ENCODE results near the gene OMG.
"Not testable (repeated sequence)": the region's sequence is repeated elsewhere in the genome, so short reads cannot be mapped to it uniquely, and the experiment has no call there.

The OMG gene

DNA sequence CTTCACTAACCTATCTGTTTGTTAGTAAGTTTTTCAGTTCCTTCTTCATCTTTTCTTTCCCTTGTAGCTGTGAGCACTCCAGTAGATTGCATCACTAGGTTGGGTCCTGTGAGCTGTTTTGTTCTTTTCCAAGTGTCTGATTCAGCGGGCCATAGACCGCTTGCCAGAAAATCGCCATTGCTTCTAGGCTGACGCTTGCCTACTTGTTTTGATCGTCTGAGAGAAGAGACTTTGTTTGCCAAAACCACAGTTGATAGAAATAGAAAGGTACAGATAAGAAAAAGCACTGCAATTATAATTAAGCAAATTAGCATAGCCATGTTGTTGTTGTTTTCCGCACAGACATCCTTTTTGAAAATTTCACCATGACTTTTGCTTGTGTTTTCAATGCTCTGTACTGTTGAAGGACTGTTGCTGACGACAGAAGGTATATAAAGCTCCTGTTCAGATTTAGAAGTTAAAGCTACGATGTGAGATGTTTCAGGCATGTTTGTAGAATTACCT is 21.3 kb upstream of the OMG start:
- Mint-ChIP-seq H3K36me3 (ENCODE audit: low read depth) (peaks cover 4% of the 10 kb centered on the region), H3K4me3 (no peak overlapping the region), H3K4me1 (peaks cover 4% of the 10 kb centered on the region), H3K27me3 (ENCODE audit: low read depth) (no peaks in the 10 kb centered on the region), H3K27ac (peak overlapping the region in 1 of 3 experiments; percentile 9), H3K9me3 (no peaks in the 10 kb centered on the region)
- TF ChIP-seq, protein P1, sequence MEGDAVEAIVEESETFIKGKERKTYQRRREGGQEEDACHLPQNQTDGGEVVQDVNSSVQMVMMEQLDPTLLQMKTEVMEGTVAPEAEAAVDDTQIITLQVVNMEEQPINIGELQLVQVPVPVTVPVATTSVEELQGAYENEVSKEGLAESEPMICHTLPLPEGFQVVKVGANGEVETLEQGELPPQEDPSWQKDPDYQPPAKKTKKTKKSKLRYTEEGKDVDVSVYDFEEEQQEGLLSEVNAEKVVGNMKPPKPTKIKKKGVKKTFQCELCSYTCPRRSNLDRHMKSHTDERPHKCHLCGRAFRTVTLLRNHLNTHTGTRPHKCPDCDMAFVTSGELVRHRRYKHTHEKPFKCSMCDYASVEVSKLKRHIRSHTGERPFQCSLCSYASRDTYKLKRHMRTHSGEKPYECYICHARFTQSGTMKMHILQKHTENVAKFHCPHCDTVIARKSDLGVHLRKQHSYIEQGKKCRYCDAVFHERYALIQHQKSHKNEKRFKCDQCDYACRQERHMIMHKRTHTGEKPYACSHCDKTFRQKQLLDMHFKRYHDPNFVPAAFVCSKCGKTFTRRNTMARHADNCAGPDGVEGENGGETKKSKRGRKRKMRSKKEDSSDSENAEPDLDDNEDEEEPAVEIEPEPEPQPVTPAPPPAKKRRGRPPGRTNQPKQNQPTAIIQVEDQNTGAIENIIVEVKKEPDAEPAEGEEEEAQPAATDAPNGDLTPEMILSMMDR (IDR thresholded peaks at IDR 0.05; ENCODE audit: unreplicated experiment in 3 of 3), result no peak

DNA sequence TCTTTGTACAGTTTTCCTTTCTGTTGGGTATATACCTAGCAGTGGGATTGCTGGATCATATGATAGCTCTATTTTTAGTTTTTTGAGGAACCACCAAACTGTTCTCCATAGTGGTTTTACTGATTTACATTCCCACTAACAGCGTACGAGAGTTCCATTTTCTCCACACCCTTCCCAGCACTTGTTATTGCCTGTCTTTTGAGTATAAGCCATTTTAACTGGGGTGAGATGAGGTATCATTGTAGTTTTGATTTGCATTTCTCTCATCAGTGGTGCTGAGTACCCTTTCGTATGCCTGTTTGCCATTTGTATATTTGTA is 17.7 kb upstream of the OMG start:
- H3K4me1 Mint-ChIP-seq, result peaks cover 4% of the 10 kb centered on the region
- no peak overlapping the region for H3K27ac Mint-ChIP-seq
- no peaks in the 10 kb centered on the region for H3K27me3 Mint-ChIP-seq (ENCODE audit: low read depth)
- no peaks in the 10 kb centered on the region for H3K9me3 Mint-ChIP-seq
- no peak overlapping the region for H3K4me3 Mint-ChIP-seq
- peaks cover 12% of the 10 kb centered on the region for H3K36me3 Mint-ChIP-seq (ENCODE audit: low read depth)
- TF ChIP-seq, protein P1 (IDR thresholded peaks at IDR 0.05; ENCODE audit: unreplicated experiment in 3 of 3), result no peak

DNA sequence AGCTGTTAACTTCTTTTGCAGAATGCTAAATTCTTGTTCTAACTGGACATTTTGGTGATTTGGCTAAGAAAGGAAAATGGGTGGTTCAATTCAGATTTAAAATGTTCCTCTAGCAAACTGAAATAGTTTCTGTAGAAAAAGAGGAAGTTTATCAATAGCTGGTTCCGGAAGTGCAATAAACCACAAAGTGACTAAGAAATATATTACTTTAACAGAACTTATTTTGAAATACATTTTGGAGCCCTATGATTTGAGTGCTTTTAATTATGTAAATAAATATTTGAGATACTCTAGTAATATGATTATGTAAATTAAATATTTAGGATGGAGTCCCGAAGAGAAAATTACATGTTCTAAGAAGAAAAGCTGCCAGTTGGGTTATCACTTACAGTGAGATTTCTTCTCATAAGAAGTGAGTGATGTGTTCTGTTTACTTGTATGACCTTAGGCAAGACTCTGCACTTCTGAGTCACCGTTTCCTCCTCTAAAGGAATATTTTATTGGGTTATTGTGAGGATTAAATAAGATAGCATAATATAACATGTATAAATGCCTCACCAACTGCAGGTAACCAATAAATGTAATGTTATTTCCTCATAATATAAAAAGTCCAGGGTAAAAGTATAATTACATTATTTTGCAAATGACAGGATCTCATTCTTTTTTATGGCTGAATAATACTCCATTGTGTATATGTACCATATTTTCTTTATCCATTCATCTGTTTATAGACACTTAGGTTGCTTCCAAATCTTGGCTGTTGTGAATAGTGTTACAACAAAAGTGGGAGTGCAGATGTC is 17.1 kb upstream of the OMG start, which contains the start of gene EVI2B:
Gene EVI2B, minus strand, starts transcription at position 73 of the 800 bp plus-strand sequence. CDS start 8,445 bp downstream, outside the sequence.
- peaks cover 12% of the 10 kb centered on the region for H3K36me3 Mint-ChIP-seq (ENCODE audit: low read depth)
- no peaks in the 10 kb centered on the region for H3K27me3 Mint-ChIP-seq (ENCODE audit: low read depth)
- no peak within 1 kb of the TSS for H3K27ac Mint-ChIP-seq
- peaks cover 4% of the 10 kb centered on the region for H3K4me1 Mint-ChIP-seq
- H3K4me3 Mint-ChIP-seq, result no peak within 1 kb of the TSS
- no peaks in the 10 kb centered on the region for H3K9me3 Mint-ChIP-seq
- TF ChIP-seq, protein P1 (IDR thresholded peaks at IDR 0.05; ENCODE audit: unreplicated experiment in 3 of 3), result no peak

DNA sequence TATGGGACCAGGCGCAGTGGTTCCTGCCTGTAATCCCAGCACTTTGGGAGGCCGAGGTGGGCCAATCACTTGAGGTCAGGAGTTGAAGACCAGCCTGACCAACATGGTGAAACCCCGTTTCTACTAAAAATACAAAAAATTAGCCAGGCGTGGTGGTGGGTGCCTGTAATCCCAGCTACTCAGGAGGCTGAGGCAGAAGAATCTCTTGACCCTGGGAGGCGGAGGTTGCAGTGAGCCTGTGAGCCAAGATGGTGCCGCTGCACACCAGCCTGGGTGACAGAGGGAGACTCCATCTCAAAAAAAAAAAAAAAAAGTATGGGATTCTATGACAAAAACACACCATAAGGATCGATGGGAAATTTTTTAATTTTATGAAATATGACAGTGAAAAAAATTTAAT is 15.2 kb upstream of the OMG start:
- peaks cover 16% of the 10 kb centered on the region for H3K36me3 Mint-ChIP-seq (ENCODE audit: low read depth)
- H3K27ac Mint-ChIP-seq; H3K27me3 Mint-ChIP-seq (ENCODE audit: low read depth); H3K4me1 Mint-ChIP-seq; H3K4me3 Mint-ChIP-seq; H3K9me3 Mint-ChIP-seq: not testable (repeated sequence)

DNA sequence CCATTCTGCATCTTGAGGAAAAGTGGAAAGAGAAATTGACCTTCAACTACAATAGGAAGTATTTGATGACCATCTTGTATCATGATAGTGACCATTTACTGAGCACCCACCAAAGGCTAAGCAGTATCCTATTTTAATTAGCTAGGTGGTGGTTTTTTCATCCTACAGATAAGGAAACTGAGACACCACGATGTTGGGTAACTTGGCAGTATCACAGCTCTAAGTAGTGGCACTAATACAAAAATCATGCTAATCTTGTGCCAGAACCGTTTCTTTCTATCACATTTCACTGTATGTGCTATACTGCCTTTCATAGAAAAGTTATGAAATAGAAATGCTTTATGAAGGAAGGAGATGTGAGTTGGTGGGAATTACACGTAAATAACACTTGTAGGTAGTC is 14.5 kb upstream of the OMG start:
- Mint-ChIP-seq H3K27me3 (ENCODE audit: low read depth) (no peaks in the 10 kb centered on the region), H3K4me1 (no peaks in the 10 kb centered on the region), H3K9me3 (no peaks in the 10 kb centered on the region), H3K27ac (no peak overlapping the region), H3K36me3 (ENCODE audit: low read depth) (peaks cover 16% of the 10 kb centered on the region), H3K4me3 (no peak overlapping the region)
- TF ChIP-seq, protein P1 (IDR thresholded peaks at IDR 0.05; ENCODE audit: unreplicated experiment in 3 of 3), result no peak

DNA sequence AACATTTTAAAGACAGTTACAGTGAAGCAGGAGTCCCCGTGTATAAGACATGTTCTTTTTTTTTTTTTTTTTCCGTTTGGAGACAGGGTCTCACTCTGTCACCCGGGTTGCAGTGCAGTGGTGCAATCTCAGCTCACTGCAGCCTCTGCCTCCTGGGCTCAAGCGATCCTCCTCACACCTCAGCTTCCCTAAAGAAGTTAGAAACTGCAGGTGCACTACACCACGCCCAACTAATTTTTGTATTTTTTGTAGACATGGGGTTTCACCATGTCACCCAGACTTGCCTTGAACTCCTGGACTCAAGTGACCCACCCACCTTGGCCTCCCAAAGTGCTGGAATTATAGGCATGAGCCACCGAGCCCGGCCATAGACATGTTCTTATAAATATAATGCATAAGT is 13.8 kb upstream of the OMG start:
- Mint-ChIP-seq H3K27me3 (ENCODE audit: low read depth) (no peaks in the 10 kb centered on the region), H3K36me3 (ENCODE audit: low read depth) (peaks cover 17% of the 10 kb centered on the region), H3K9me3 (no peaks in the 10 kb centered on the region), H3K27ac (no peak overlapping the region), H3K4me1 (no peaks in the 10 kb centered on the region), H3K4me3 (no peak overlapping the region)
- TF ChIP-seq, protein P1 (IDR thresholded peaks at IDR 0.05; ENCODE audit: unreplicated experiment in 3 of 3), result no peak
